T47D (cell line): Measurements from ENCODE around the gene AGBL1.
"Not testable (repeated sequence)": the region's sequence is repeated elsewhere in the genome, so short reads cannot be mapped to it uniquely, and the experiment has no call there.

Experiments
- DNase-seq, 2 experiments: peaks; one replicate each; pipeline versions ENCODE4 v3.0.0 to v3.0.0-alpha.2; 2011 to 2012; ENCODE audit warnings: low read depth in 1 of 2, low spot score in 1 of 2
- JUND ChIP-seq: IDR thresholded peaks from 2 replicates; pipeline ENCODE4 v1.6.1; 2012; ENCODE audit warnings: low read depth
- in situ Hi-C: cut with HindIII; loops from 2 replicates; pipeline ENCODE4 v1.10.0; 2016; ENCODE audit warnings: low sequenced_read_pairs, low pct_unique_long_range_greater_than_20kb

The AGBL1 gene

DNA sequence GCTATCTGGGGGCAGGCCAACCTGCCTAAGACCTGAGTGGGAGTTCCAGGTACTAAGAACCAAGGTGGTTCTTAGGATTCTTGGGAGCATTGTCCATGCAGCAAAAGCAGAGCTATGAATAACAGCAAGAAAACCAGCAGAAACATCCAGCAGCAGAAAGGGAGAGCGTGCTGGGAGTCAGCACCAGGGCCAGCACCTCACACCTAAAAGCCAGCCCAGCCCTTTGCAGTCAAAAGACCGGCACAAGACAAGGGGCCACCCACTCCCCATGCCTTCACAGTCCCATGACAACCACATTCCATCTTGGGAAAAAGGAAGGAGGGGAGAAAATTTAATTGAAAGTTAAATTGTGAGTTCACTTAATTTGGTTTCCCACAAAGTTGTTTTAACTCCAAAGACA lies 364.9 kb downstream of the AGBL1 start:
- TF ChIP-seq JUND = no peak
- peak in 1 of 2 experiments; percentile 23 for DNase-seq
- in situ Hi-C loops = no loop called here

DNA sequence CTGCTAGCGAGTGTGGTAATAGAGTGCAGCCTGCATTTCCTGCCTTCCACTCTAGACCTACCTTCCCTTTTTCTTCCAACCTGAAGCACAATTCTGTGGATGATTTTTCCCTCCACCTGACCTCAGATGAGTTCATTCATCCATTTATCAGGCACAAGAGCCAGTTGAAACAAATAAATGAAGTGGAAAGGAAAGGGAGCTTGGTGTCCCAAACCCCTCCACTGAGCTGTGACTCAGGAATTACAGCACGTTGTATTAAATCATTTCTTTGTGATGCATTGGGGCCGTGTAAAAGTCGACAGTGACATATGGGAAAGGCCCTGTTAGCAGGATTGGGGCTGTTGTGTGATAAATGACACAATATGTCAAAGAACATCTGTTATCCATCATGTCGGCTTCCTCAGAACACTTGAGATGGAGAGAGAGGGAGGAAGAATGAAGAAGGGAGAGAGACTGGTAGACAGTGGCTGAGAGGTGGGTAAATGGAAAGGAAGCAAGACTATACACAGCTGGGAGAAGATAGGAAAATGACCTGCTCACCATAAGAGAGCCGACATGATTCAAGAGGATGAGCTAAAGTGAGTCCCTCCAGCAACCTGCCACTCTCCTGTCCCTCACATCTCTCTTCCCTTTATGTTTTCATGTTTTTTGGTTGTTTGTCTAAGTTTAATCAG lies 366.0 kb downstream of the AGBL1 start:
- in situ Hi-C loops = no loop called here
- no peak for DNase-seq
- no peak for TF ChIP-seq JUND

DNA sequence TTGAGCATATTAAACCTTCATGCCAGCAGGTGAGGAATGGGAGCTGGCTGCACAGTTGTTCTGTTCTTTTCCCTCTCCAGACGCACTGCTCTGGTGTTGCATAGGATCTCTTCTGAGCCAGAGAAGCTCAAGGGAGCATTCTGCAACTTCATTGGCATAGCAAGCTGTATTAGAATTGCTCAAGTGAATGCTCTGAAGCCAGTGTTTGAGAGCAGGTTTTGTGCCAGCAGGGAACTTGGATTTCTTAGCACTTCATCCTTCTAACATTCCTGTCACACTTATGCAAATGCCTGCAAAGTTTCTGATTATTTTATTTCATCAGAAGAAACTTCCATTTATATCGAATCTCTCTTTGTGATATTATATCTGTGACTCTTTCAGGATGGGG lies 366.6 kb downstream of the AGBL1 start:
- no peak for DNase-seq
- in situ Hi-C loops = no loop called here
- TF ChIP-seq JUND = no peak

DNA sequence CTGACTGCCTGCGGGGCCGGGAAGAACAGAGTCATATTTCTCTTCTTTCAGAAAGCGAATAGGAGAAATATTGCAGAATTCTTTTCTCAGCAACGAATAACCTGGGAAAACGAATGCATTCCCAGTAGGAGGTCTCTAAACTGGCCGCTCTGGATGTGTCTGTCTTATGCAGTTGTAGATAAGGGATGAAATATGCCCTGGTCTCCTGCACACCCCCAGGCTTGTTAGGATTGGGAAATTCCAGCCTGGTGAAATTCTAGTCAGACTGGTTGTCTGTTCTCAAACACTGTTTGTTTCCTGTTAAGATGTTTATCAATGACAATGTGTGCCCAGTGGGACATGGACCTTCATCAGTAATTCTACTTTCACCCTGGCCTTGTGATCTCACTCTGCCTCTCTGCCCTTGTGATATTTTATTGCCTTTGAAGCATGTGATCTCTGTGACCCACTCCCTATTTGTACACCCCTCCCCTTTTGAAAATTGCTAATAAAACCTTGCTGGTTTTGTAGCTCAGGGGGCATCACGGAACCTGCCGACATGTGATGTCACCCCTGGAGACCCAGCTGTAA lies 385.9 kb downstream of the AGBL1 start:
- in situ Hi-C loops = not testable (repeated sequence)
- DNase-seq = peak in 1 of 2 experiments; percentile 52

DNA sequence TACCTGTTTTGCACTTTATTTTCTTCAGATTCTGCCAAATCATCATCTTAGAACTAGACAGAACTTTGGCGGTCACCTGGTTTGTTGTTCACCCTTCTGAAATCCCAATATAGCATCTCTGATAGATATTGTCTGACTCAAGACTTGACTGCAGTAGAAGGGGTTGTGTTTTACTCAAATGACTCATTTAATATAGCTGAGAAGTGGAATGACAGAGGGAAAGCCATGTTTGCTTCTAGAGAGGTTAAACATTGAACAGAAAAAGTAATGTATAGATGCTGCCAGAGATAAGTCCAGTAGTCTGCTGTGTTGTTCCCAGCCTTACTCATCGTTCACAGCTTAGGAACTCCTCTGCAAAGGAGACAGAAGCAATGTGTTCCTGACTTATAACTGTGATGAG lies 402.0 kb downstream of the AGBL1 start:
- DNase-seq = no peak
- in situ Hi-C loops = no loop called here
- TF ChIP-seq JUND = no peak

DNA sequence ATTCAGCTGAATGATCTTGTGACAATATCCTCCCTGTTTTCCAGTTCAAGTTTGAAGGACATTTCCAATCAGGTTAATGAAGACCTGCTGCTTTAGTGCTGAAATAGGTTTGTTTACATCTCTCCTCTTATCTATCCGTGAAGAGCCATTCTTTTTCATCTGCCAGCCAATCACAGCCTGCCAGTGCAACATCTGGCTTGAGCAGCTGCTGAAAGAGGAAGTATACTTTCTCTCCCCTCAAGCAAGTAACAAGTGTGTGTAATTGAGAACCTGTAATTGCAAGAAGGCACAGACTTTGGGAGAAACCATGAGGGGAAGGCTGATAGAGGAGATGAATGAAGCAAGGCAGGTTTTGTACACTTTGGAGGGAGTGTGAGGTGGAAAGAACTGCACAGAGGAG lies 404.3 kb downstream of the AGBL1 start:
- in situ Hi-C loops = no loop called here
- DNase-seq = no peak
- no peak for TF ChIP-seq JUND

DNA sequence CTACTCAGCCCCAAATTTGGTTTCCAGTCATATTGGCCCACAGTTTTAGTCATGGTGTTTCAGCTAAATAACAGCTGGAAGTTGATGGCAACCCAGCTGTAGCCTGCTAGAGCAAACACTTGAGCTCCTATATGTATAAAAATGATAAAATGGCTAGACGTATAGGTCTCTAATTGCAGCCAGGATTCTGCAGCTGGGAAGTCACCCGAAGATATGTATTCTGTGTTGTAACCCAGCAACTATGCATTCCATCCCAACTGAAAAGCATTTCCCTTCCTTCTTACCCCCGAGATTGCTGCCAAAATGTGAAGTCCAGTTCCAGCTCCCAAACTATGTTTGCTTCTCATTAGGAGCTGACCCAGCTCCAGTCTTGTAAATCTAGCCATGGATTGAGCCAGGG lies 408.4 kb downstream of the AGBL1 start:
- TF ChIP-seq JUND = no peak
- in situ Hi-C loops = no loop called here

DNA sequence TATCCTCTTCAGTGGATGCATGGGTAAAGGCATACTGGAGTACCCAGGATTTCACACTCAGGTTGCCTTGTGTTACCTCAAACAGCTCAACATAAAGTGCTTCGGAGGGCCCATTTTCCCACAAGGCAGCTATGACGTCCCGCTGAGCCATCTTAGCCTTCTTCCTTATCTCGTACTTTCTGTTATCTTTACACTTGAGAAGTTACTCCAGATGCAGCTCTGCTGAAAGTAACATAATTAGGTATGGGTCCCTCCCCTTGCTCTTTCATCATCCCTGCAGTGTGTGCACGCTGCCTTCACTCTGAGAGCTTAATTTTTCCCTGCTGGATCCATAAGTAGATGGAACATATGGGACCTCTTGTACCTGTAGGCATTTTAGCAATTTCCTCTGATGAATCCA lies 410.3 kb downstream of the AGBL1 start:
- DNase-seq = no peak
- in situ Hi-C loops = no loop called here
- TF ChIP-seq JUND = no peak

More for the DNA sequence above, 408.4 kb downstream of the AGBL1 start:
- DNase-seq = no peak

DNA sequence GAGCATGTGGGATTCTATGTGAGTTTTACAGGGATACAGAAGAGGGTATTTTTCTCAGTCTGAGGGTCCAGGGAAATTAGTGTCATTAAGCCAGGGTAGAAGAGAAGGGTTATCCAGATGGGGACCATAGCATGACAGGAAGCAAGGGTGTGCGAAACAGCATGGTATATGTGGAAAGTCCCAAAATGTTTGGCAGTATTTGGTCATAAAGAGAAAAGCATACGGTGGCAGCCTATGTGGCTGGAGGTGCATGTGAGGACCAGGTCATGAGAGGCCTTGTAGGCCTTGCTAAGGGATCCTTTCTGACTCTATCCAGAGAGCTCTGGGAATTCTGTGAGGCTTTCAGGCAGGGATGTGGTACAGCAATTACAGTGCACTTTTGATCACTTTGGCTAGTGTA lies 411.4 kb downstream of the AGBL1 start:
- DNase-seq = no peak
- TF ChIP-seq JUND = no peak
- in situ Hi-C loops = no loop called here

DNA sequence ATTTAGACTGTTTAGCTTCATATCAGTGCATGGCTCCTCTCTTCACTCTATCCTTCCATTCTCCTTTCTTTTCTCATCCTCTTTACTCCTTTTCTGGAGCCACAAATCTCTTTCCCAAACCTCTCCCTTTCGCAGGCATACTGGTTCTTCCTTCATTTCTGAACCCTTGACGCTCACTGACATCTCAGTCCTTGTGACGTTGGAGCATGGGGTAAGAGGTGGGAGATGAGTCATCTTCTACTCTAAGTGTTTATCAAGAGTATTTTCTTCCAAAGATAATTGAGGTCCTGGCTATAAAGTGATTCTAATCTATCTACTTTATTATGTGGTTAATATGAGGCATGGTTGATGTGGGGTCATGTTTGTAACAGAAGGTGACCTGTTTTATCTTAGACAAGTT lies 414.2 kb downstream of the AGBL1 start:
- no peak for TF ChIP-seq JUND
- in situ Hi-C loops = no loop called here
- no peak for DNase-seq

DNA sequence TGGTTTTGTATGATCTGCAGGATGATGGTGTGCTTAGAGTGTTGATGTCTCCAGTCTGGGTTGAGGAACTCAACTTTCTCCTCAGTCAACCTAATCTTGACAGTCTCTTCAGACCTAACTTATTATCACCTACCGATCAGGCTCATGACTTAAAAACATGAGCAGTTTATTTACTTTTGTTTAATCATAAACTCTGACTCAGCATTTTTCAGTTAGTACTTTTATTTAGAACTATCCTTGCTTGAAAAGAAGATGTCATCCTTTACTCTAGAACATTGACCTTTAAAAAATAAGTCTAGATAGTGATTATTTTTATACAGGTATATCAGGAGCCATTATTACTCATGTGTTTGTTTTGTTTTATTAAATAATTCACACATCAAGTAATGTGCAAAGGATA lies 414.8 kb downstream of the AGBL1 start:
- DNase-seq = no peak
- no peak for TF ChIP-seq JUND
- in situ Hi-C loops = no loop called here

DNA sequence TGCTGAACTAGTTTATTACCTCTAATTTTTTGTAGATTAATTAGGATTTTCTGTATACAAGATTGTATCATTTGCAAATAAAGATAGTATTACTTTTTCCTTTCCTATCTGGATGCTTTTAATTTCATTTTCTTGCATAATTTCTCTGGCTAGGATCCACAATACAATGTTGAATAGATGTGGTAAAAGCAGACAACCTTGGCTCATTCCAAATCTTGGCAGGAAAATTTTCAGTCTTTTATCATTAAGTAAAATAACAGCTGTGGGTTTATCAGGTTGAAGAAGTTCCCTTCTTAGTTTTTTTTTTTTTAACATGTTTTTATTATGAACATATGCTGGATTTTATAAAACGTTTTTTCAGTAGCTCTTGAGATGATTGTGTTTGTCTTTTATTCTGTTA lies 422.6 kb downstream of the AGBL1 start:
- no peak for TF ChIP-seq JUND
- DNase-seq = no peak
- in situ Hi-C loops = no loop called here

DNA sequence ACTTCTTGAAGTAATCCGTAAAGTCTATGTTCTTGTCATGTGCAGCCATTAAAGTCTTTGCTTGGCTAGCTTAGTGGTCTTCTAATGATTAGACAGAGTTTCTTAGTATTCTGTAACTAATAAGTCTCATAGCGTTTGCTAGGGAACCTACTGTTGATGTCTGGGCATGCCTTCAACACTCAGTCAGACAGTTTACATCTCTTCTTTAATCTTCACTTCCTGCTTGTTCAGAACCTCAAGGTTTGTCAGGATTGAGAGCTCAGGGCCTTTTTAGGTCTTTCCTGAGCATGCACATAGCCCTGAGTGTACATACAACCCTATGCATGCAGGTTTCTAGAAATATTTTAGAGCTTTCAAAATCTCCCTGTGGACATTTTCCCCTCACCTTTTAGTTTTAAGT lies 426.3 kb downstream of the AGBL1 start:
- in situ Hi-C loops = no loop called here
- no peak for DNase-seq
- no peak for TF ChIP-seq JUND

DNA sequence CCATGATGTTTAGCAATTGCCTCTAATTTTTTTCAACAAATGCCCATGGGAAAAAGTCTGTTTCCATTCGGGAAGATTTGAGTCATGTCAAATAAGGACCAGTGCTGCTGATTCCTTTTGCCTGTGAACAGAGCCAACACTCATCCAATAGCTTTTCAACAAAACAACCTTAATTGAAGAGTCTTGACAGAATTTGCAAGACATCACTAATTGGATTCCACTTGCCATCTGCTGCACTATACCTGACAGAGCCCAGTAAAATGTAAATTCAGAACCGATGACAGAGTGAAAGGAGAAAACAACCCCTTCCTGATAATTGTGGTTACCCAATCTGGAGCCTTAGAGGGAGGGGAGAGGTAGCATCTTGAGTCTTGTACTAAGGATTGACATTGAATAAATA lies 426.7 kb downstream of the AGBL1 start:
- in situ Hi-C loops = no loop called here
- no peak for TF ChIP-seq JUND
- no peak for DNase-seq
